NCI-H2196 (cell line): ENCODE data around the gene RRAS.

ENCODE experiments used
- DNase-seq: peaks from one replicate; lab custom pipeline; 2025; ENCODE audit not compliant: unreplicated experiment; lab: John Stamatoyannopoulos, UW

Gene RRAS

DNA sequence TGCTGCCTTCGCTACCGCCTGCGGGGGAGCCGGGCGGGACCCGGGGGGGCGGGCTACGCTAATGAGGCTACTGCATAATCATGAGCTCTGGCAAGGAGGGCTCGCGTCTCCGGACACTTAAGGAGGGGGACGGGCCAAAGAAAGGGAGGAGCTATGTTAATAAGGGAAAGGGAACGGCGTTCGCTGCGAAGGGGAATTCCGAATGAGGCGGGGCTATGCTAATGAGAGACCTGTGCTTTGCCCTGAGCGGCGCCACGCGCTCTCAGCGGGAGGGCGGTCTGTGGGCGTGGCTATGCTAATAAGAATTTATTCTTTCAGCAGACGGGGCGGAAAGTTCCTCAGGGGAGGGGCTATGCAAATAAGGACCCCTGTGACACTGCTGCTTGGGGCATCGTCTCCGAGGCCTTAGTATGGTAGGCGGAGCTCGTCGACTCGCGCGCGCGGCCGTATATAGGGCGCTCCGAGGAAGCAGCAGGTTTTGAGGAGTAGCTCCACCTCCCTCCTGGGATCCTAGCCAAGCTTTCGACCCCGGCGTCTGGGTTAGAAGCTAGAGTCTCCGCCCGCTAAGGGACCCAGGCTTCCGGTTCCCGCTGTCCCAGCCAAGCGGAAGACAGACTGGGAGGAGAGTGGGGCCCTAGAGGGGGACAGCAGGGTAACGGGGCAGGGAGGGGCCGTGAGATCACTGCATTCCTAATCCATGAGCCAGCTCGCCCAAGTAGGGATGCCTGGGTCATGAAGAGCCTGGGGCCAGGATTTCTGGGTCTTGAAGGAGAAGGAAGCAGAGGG is at the start of gene RRAS:
RRAS (minus strand) TSS at position 31 of the 786 bp plus-strand sequence. CDS start 45 bp downstream, outside the sequence.
- peak; percentile 100 for DNase-seq

DNA sequence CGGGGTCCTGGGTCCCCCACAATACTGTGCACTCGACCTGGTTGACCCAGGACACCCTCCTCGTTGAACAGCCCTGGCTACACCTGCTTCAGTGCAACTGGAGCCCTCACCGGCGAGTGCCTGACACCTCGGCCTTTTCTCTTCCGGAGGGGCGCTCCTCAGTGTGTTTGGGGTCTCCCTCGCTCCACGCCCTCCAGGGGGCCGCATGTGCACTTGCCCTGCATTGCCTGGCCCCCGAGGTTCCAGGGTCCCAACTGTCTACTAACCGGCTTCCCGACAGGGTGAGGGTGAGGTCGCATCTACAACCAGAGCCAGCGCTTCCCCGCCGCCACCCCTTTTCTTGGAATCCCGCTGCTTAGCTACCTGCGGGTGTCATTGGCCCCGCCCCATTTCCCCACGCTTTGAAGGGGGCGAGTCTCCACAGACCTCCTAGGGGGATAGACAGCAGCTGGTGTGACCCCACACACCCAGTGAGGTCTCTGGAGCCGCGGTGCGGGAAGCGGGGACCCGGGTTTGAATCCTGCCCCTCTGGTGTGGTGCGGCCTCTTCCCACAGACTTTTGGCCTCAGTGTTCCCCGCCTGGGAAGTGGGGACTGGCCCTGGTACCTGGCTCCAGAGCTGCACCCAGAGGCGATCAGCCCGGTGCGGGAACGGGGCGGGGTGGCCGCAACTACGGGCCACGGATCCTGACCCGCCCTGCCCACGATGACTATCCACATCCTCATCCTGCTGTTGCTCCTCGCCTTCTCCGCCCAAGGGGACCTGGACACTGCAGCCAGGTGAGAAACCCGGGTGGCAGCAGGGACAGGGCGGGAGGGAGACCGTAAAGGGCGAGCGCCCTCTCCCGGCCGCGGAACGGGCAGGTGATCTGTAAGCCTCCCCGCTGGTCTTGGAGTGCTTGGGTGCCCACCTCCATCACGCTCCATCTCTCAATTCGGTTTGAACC is 49.5 kb upstream of the RRAS start, which contains the start of gene ADM5:
ADM5 (plus strand) TSS at position 462 of the 946 bp plus-strand sequence; CDS start at position 706, 244 bp downstream.
- DNase-seq = peak; percentile 76

DNA sequence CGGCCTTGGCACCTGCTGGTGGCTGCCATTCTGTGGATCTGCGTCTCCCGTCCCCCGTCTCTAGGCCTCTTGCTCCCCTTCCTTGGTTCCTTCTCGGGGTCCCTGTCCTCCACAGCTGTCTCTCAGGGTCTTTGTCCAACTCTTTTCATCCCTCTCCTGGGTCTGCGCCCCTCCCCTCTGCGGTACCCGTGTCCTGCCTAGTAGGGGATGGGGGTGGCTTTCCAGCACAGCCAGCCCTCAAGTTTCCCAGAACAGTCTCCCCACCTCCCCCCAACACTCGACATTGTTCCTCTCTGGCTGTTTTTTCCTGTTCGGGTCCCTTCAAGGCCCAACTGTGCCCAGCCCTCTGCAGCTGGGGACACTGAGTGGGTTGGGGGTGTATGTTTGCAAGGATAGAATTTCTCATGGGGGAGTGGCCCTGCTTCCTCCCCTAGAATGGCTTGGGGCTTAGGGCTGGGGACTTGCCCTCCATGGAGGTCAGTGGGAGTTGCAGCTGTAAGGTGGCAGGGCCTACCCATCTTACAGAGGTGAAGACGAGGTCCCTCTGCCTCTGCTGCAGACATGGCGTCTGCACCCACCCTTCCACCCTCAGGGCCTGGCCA is 48.7 kb upstream of the RRAS start:
- DNase-seq = no peak

DNA sequence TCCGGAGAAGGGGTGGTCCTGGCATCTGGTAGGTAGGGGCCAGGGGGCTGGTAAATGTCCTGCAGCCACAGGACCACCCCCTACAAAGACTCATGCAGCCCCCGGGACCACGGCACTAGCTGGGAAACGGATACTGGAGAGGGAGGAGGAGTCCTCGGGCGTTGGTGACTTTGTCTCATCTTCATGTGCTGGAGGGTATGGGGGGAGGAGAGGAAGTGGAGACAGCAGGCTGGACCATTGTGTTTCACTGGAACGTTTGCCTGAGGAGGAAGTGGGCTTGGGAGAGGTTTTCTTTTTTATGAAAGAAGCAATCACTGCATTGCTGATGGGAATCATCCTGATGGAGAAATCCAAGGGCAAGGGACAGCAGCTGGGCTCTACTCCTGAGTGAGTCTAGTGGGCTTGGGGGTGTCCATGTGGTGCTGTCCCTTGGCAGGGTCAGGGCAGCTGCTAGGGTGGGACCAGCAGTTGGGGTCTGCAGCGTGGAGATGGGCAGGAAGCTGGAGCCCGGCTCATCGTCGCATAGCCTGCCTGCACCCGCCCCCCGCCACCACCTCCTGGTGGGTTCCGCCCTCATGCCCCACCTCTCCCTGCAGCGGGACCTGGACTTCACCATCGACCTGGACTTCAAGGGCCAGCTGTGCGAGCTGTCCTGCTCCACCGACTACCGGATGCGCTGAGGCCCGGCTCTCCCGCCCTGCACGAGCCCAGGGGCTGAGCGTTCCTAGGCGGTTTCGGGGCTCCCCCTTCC is 47.8 kb upstream of the RRAS start:
- no peak for DNase-seq

DNA sequence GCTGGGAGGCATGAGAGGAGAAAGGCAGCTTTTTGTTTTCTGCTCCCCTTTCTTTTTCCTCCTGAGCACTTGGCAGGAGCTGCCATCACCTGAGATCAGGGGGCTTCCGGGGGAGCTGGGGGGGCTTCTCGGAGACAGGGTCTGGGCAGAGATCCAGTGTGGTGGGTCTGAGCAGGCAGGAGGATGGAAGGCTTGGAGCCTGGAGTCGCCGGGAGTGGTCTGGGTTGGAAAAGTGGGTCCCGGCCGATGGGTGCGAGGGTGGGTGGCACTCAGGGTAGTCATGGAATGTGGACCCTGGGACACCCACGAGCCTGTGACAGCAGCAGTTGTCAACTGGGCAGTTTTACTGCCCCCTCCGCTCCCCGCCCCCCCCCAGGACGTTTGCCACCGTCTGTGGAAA is 47.2 kb upstream of the RRAS start:
- DNase-seq = no peak

DNA sequence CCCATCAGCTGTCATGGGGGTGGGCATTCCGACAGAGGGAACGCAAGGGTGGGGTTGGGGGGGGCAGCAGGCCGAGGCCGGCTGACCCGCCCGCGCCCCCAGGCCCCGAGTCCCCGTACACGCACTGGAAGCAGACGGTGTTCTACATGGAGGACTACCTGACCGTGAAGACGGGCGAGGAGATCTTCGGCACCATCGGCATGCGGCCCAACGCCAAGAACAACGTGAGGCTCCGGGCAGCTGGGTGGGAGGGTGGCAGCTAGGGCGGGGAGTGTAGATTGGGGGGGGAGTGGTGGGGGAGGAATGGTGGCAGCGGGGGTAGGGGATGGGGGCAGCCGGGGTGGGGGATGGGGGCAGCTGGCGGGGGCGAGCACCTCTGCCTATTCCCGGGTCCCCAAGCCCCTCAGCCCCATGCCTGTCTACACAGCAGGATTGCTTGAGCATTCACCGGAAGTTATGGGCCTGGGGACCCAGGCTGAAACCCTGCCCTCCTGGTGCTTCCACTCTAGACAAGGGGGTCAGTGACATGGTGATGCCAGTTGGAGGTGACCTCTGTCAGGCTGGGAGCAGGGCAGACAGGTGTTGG is 46.7 kb upstream of the RRAS start:
- DNase-seq = no peak

DNA sequence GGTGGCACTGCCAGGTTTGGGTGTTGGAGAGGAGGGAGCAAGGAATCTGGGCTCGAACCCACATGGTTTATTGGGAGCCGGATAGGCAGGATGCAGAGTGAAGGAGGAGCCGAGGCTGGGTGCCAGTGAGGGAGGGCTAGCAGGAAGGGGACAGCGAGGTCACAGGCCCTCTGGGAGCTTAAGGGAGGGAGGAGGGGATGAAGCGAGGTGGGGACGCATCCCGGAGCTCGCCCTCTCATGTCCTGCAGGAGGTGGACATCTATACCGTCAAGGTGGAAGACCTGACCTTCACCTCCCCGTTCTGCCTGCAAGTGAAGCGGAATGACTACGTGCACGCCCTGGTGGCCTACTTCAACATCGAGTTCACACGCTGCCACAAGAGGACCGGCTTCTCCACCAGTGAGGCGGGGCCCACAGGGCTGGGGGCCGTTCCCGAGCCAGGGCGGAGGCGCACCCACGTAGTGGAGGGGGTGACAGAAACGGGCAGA is 45.9 kb upstream of the RRAS start:
- DNase-seq = no peak

DNA sequence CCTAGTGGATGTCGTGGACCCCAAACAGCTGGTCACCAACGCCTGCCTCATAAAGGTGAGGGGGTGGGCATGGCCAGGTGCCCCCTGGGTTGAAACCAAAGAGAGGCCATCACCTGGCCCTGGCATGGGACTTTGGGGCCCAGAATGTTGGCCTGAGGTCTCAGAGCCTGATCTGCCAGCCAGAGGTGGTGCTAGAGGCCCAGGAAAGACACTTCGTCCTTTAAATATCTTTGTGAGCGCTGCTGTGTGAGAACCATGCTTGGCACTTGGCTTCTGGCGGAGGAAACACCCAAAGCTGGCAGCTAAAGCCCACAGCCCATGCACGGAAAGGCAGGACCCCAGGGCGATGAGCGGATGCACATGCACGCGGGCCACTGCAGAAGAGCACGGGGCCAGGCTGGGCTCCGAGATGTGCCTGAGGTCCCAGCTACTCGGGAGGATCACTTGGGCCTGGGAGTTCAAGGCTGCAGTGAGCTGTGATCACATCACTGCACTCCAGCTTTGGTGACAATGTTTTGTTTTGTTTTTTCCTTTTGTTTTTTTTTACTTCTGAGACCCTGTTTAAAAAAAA is 45.1 kb upstream of the RRAS start:
- DNase-seq = no peak

DNA sequence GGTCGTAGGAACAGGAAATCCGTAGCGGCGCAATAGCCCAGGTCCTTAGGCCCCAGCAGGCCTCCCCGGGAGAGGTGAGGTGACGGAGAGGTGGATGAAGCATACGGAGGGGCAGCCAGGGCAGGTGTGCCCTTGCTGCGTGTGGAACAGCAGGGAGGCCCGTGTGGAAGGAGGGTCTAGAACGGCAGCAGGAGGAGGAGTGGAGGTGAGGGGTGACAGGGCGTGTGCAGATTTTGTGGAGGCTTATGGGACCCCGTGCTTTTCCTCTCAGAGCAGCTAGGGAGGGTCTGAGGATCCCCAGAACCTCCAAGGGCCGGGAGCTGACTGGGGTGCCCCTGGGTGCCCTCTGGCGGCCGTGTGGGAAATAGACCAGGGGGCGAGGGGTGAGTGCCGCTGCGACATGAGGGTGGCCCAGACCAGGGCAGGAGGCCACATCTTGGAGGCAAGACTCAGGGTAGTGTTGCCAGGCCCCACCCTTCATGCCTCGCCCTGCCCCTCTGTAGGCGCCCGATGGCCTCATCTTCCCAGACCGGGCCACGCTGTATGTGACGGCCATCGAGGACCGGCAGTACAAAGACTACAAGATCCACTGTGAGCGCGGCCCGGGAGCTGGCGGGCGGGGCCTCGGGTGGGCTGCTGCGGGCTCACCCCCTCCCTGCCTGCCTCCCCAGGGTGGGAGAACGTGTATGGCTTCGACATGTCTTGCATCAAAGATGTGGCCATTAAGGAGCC is 44.5 kb upstream of the RRAS start:
- no peak for DNase-seq

DNA sequence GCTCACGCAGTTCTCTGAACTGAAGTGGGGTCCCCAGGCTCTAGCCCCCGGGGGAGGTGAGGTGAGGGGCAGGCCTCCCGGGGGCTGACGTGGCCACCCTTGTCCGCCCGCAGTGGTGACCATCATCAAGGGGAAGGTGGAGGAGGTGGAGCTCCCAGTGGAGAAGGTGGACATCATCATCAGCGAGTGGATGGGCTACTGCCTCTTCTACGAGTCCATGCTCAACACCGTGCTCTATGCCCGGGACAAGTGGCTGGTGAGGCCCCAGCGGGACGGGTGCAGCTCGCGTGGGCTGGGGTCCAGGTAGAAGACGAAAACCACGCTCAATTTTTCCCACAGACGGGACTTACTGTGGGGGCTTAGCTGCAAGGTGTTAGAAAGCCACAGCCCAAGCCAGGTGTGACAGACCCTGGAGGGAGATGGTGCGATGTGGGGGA is 43.9 kb upstream of the RRAS start:
- DNase-seq = no peak

DNA sequence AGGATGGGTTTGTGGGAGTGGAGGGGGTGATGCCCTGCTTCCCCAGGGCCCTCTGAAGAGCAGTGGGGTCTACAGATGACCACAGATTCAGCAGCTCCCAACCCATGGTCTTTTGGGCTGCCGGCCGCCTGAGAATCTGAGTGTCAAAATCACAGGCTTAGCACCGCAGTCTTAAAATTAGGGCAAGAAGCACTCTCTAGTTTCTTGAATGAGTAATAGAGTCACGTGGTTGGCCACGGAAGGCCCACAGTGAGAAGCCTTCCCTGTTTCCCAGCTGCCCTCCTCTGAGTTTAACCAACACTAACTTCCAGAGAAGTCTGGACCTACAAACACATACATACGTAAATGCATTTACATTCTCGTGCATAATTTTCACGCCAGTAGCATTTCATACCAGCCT is 42.3 kb upstream of the RRAS start:
- no peak for DNase-seq

DNA sequence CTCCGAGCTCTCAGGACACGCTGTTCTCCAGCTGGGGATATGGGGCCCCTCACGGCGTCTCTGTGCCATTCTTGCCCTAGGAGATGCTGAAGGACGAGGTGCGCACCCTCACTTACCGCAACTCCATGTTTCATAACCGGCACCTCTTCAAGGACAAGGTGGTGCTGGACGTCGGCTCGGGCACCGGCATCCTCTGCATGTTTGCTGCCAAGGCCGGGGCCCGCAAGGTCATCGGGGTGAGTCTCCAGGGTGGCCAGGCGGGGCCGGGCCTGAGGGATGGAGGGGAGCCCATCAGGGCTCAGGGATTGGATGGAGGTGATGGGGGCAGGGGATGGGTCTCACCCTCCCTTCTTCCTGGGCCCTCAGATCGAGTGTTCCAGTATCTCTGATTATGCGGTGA is 41.9 kb upstream of the RRAS start:
- no peak for DNase-seq

DNA sequence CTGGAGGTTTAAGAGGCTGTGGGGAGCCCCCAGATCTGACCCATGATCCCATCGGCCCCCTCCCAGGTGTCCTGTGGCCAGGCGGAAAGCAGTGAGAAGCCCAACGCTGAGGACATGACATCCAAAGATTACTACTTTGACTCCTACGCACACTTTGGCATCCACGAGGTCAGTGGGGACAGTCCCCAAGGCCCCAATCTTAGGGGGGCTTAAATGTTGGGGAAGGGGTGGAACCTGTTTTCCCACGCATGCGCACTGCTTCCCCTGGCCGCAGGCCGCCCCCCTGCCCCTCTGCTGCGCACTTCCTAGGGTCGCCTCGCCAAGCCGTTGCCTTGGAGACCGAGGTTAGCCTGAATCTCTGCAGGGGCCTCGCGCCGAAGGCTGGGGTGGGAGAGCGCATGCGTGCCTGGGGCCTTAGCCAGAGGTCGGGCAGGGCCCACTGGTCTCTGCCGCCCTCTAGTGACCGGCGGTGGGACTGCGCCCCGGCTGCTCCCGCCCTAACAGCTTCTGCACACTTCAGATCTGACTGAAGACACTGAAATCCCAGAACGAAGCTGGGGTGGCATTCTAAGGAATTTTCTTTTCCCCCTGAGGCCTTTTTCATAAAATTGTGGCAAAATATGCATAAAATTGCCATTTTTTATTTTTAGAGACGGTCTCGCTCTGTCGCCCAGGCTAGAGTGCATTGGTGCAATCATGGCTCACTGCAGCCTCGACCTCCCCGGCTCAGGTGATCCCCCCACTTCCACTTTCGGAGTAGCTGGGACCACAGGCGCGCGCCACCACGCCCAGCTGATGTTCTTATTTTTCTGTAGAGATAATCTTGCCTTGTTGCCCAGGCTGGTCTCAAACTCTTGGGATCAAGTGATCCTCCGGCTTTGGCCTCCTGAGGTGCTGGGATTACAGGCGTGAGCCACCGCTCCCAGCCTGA is 40.7 kb upstream of the RRAS start:
- peak; percentile 90 for DNase-seq

DNA sequence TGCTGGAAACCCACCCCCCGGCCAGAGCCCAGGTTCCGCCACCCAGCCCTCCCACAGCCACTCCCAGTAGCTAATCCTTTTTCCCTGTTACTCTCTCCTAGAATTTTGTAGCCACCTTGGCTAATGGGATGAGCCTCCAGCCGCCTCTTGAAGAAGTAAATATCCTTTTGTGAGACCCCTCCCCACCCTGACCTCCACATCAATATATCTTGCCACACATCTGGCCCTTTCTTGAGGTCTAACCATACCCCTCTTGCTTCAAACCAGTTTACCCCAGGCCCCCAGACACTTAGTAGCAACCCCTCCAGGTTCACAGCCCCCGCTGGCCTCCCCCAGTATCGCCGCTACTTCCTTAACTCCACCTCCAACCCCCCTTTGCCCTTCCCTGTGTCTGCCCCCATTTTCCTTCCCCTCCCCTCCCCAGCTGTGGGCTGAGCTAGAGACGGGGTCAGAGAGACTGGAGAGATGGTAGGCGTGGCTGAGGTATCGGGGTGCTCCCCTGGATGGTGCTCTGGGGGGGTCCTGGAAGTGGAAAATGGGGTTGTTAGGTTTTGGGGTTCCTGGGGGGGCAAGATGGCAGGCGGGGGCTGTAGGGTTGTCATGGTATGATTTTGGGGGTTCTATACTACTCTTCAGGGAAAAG is 39.9 kb upstream of the RRAS start:
- DNase-seq = no peak

DNA sequence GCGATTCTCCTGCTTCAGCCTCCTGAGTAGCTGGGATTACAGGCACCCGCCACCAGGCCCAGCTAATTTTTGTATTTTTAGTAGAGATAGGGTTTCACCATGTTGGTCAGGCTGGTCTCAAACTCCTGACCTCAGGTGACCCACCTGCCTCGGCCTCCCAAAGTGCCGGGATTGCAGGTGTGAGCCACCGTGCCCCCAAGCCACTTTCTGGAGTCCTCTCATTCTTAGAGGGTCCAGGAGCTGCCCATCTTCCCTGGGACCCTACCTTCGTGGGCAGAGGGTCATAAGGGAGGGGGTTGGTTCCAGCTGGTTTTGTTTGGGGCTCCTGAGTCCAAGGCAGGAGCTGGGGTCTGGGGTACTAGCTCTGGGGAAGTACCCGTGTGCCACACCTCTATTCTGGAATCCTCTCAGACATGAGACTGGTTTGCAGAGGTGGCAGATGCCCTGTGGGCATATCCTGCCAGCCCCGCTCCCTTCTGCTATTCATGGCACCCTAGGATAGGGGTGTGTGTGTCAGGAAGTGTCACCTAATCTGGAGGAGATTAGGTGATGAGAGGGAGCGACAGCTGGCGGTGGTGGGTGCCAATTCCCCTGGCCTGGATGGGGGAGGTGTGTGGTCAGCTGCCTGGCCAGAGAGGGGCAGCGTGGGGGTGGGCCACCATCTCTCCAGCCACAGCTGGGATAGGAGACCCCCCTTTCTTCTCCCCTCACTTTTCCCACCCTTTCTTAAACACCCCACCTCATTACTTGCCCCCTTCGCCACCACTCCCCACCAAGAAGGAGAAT is 39.2 kb upstream of the RRAS start:
- peak; percentile 57 for DNase-seq

DNA sequence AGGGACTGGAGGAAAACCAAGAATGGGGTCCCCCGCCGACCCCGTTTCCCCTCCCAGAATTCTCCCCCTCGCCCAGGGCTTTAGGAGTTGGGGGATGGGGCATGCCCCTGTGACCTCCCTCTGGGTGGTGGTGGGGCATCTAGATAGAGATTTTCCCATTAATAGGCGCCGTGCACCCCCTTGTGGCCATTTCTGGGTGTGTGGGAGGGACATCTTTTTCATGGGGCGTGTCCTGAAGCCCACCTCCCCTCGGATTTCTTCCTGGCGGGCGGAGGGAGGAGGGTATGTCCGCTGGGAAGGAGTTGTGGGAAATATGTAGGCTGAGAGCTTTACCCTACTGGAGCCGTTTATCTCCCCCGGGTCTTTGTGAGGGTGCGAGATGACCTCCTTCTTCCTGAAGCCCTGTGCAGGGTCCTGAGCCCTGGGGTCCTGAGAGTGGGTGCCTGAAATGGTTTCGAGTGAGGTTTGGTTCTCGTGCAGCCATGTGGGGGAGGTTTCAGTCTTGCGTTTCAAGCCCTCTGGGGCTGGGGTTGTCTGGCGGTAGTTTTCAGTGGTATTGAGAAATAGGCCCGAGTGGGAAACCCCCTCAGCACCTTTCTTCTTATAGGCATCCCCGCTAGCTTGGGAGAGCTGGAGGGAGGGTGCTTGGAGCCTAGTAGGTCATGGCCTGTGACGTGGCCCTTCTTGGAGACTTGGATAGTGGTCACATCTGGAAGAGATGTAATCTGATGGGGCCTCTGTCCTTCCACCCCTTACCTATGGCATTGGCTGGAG is 38.1 kb upstream of the RRAS start:
- DNase-seq = peak; percentile 59
